Lung (tissue), 12 donors: ENCODE results near the gene IGSF23. TPM values are rescaled to one million over a fixed set of nuclear protein-coding genes. Genes with fewer than 3 reads are reported as not detected.

ENCODE experiments used
- ATAC-seq: fragments of 200-7000 bp; cut with Tn5 transposase; one replicate; pipeline ENCODE4 v1.9.1; 2020; ENCODE audit warnings: moderate number of reproducible peaks; ENCODE audit not compliant: insufficient read depth, low FRiP score
- DNase-seq, 3 donors: peaks; one replicate each; pipeline ENCODE4 v3.0.0-alpha.2; 2013 to 2017
- H3K27ac ChIP-seq, 2 donors: one replicate each; pipeline ENCODE4 v1.5.1; 2013; ENCODE audit warnings: mild to moderate bottlenecking in 2 of 2, moderate library complexity in 2 of 2, control low read depth in 1 of 2, inconsistent platforms in 1 of 2, low read depth in 1 of 2, low read length in 1 of 2
- H3K27me3 ChIP-seq, 3 donors: one replicate each; pipeline ENCODE4 v1.5.1; 2013; ENCODE audit warnings: low read length in 2 of 3; ENCODE audit not compliant: control insufficient read depth in 3 of 3, insufficient read depth in 3 of 3
- H3K36me3 ChIP-seq, 4 donors: one replicate each; pipeline ENCODE4 v1.5.1; 2013; ENCODE audit warnings: low read length in 4 of 4, mild to moderate bottlenecking in 1 of 4, moderate library complexity in 1 of 4; ENCODE audit not compliant: control insufficient read depth in 4 of 4, insufficient read depth in 4 of 4
- H3K4me1 ChIP-seq, 5 donors: one replicate each; pipeline ENCODE4 v1.5.1; 2013; ENCODE audit warnings: low read length in 5 of 5, mild to moderate bottlenecking in 2 of 5, moderate library complexity in 1 of 5; ENCODE audit not compliant: control insufficient read depth in 5 of 5, insufficient read depth in 5 of 5
- H3K4me3 ChIP-seq: one replicate; pipeline ENCODE4 v1.5.1; 2013; ENCODE audit warnings: mild to moderate bottlenecking, control low read depth, moderate library complexity
- H3K9ac ChIP-seq, 2 donors: one replicate each; pipeline ENCODE4 v1.5.1; 2013; ENCODE audit warnings: low read length in 2 of 2, control low read depth in 1 of 2; ENCODE audit not compliant: insufficient read depth in 1 of 2
- H3K9me3 ChIP-seq, 4 donors: one replicate each; pipeline ENCODE4 v1.5.1; 2013; ENCODE audit warnings: low read length in 3 of 4, mild to moderate bottlenecking in 1 of 4, moderate library complexity in 1 of 4; ENCODE audit not compliant: control insufficient read depth in 4 of 4, insufficient read depth in 3 of 4
- WGBS, 2 donors: extraction: QIAGEN DNeasy Blood & Tissue Kit; methylation state at CpG; one replicate each; pipeline ENCODE4 v1.1.7; 2013; 5-methylcytosine and 5-hydroxymethylcytosine counted together
- polyA plus RNA-seq, 2 donors: library from polyadenylated mRNA; stranded (reverse); fragments of 200-250 nt; gene quantifications; one replicate each; pipeline ENCODE4 v1.2.1, GENCODE V29; 2013
- total RNA-seq, 2 donors: library from RNA; depleted of rRNA in 1 of 2; stranded (reverse); fragments of >200 nt in 1 of 2; gene quantifications; one replicate each; pipeline ENCODE4 v1.2.1, GENCODE V29; 2014 to 2021
- TF ChIP-seq, protein P1 (sequence below): IDR thresholded peaks from 2 replicates; pipeline ENCODE4 v1.5.1; 2012; ENCODE audit warnings: mild to moderate bottlenecking; ENCODE audit errors: control extremely low read depth, extremely low read depth
- donor health status: control.
- donor health status: control.
- donor health status: Bipolar disorder and iron deficiency.
- donor health status: healthy.
- donor health status: DM: yes; HTN: yes; CAD: no.

Gene IGSF23
- total and polyA plus RNA-seq, 4 donors = not detected

DNA sequence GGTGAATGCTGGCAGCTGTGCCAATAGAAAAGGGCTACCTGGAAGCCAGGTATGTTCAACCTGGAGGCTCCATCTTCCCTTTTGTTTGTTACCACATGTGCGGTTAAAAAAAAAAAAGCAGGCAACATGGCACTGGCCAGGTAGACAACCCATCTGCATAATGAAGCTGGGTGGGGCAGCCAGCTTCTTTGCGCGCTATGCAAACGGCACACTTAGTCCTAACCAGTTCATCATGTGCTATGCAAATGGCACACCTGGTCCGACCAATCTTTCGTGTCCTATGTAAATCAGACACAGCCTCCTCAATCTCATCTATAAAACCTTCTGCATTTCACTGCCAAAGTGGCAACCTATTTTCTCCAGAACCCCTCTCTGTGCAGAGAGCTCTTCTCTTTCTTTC, 11.3 kb upstream of the IGSF23 start:
- DNase-seq (no peak), ATAC-seq (no peak)
- TF ChIP-seq, protein P1, sequence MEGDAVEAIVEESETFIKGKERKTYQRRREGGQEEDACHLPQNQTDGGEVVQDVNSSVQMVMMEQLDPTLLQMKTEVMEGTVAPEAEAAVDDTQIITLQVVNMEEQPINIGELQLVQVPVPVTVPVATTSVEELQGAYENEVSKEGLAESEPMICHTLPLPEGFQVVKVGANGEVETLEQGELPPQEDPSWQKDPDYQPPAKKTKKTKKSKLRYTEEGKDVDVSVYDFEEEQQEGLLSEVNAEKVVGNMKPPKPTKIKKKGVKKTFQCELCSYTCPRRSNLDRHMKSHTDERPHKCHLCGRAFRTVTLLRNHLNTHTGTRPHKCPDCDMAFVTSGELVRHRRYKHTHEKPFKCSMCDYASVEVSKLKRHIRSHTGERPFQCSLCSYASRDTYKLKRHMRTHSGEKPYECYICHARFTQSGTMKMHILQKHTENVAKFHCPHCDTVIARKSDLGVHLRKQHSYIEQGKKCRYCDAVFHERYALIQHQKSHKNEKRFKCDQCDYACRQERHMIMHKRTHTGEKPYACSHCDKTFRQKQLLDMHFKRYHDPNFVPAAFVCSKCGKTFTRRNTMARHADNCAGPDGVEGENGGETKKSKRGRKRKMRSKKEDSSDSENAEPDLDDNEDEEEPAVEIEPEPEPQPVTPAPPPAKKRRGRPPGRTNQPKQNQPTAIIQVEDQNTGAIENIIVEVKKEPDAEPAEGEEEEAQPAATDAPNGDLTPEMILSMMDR = no peak
- peaks cover 0 to 12% (median 0%) of the 10 kb centered on the region in 5 donors for H3K4me1 ChIP-seq
- no peaks in the 10 kb centered on the region for H3K36me3 ChIP-seq
- H3K27me3 ChIP-seq = no peaks in the 10 kb centered on the region
- no peak overlapping the region for H3K4me3 ChIP-seq
- WGBS, 2 donors = 75 to 87% methylated on average over 6 of the region's 6 CpGs
- H3K27ac ChIP-seq = no peak overlapping the region
- H3K9me3 ChIP-seq = peaks cover 0 to 4% (median 2%) of the 10 kb centered on the region in 4 donors
- no peak overlapping the region for H3K9ac ChIP-seq

DNA sequence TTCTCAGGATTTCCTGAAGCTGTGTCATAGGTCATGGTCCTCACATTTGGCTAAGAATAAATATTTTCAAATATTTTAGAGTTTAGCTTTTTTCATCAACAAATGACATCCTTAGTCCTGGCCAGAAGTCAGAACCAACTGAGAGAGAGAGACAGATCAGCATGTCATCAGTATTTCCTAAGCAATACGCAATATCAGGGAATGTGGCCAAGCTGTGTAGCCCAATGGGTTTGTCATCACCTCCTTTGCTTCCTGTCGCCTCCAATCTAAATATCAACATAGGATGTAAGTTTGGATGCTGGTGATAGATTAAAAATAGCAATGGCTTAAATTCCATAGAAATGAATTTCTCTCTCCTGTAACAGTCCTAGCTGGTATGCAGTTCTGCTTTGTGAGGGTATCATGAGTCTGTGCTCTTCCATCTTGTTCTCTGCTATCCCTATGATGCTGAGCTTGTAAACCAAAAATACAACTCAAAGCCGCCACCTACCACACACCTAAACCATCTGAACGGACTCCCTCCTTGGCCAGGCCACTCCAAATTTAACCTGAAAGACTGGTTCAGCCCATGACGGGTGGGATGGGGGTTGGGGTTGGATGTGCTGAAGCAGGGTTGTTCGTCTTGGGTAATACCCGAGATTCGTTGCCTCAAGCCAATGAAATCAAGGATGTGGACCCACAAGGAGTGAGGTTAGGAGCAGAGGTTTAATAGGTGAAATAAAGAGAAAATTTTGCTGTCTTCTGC, 10.0 kb upstream of the IGSF23 start:
- ATAC-seq (peak; percentile 11), DNase-seq (peak; percentile 42 to 81 (median 71))
- Histone ChIP-seq H3K27ac (peak overlapping the region in 1 of 2 donors; percentile 71), H3K4me3 (no peak overlapping the region), H3K27me3 (no peaks in the 10 kb centered on the region), H3K9ac (no peak overlapping the region), H3K4me1 (peaks cover 0 to 13% (median 4%) of the 10 kb centered on the region in 5 donors), H3K9me3 (peaks cover 0 to 3% (median 1%) of the 10 kb centered on the region in 4 donors), H3K36me3 (no peaks in the 10 kb centered on the region)
- TF ChIP-seq, protein P1 = no peak
- WGBS, 2 donors = 51 to 70% methylated on average over 8 of the region's 8 CpGs

DNA sequence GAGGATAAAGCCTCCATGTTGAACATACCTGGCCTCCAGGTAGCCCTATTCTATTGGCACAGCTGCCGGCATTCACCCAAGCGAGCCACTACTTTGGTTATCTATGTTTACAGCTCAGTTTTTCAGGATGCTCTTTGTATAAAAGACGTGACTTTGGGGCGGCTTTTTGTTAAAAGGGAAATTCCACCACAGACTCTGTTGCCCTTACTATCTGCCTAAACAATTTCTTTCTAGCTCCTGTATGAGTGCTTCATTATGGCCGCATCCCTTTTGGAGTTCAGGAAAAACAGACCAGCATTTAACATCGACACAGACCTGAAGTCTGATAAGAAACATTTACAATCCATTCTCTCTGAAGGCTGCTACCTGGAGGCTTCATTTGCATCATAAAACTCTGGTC, 9.1 kb upstream of the IGSF23 start:
- 63 to 81% methylated on average over 6 of the region's 6 CpGs for WGBS, 2 donors
- TF ChIP-seq, protein P1 = no peak
- Histone ChIP-seq H3K9ac (no peak overlapping the region), H3K27ac (no peak overlapping the region), H3K9me3 (no peaks in the 10 kb centered on the region), H3K4me1 (peaks cover 0 to 12% (median 4%) of the 10 kb centered on the region in 5 donors), H3K27me3 (no peaks in the 10 kb centered on the region), H3K36me3 (no peaks in the 10 kb centered on the region), H3K4me3 (no peak overlapping the region)
- no peak for ATAC-seq
- DNase-seq = no peak
